ENCODE measurements around the gene MRPS7. TPM values are rescaled to one million over a fixed set of nuclear protein-coding genes. Genes with fewer than 3 reads are reported as not detected.

The MRPS7 gene
- total and polyA plus RNA-seq, 2 of the 8 experiments (the other 6 are each of a cell fraction or from before 2014, with no cell fraction given) = 63.4 to 79.4 TPM

DNA sequence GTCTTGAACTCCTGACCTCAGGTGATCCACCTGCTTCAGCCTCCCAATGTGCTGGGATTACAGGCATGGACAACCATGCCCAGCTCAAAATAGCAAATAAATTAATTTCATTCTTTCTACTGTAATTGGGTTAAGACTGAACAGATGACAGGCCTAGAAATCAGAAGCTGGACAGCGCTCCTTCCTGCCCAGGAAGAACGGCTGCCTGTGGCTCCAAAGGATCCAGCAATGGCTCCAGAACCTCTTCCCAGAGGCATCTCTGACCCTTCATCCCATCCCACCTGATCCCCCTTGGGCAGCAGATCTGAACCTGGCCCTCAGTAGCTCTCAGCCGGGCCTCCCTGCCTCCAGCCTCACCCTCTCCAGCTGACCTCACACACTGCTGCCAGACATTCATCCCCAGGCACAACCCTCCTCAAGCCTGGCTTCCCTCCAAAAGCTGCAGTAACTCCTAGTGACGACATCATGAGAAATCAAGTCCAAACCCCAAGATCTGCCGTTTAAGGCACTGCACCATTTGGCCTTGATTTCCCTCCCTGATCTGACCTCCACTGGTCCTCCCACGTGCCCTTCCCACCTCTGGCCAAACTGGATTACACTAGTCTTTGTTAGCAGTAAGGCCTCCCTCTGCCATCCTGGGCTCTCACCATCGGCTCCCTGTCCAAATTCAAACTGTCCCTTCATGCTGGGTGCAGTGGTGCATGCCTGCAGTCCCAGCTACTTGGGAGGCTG lies 12.5 kb downstream of the MRPS7 start:
- CTCF ChIA-PET (ENCODE audit: partially characterized antibody) = interaction anchor here (0.9 to 21.2 kb wide), 6 partner anchors 11 to 194 kb away, joined by 3 to 369 read pairs (median 14); partner anchors contain the start of genes GGA3 and MRPS7
- Histone ChIP-seq H3K9ac (replicated peaks in 1 of 4; ENCODE audit: extremely low read depth in 1 of 4, low read depth in 3 of 4, low read length in 3 of 4) (no peak overlapping the region; a peak in 1 of 7 replicates), H2BK15ac (ENCODE audit: low read length) (no peak overlapping the region), H3K23me2 (ENCODE audit: low read depth, low read length) (peaks cover 15% of the 10 kb centered on the region), H2AFZ (ENCODE audit: low read length) (no peak overlapping the region), H2BK5ac (ENCODE audit: low read depth, low read length) (no peak overlapping the region), H4K8ac (ENCODE audit: extremely low read depth, insufficient read depth, low read length) (no peak overlapping the region), H3K14ac (ENCODE audit: insufficient read length) (no peak overlapping the region), H3K4me1 (replicated peaks in 1 of 4; ENCODE audit: control insufficient read depth in 3 of 4, insufficient read depth in 4 of 4, low read length in 3 of 4) (peaks cover 0 to 5% (median 4%) of the 10 kb centered on the region in 4 experiments; a peak in 4 of 7 replicates), H3K4me2 (ENCODE audit: insufficient read depth in 1 of 2, low read depth in 2 of 2, low read length in 2 of 2) (no peak overlapping the region), H3K18ac (ENCODE audit: extremely low read depth, low read length) (no peak overlapping the region), H3K79me2 (ENCODE audit: control insufficient read depth in 1 of 2, insufficient read depth in 2 of 2, low read length in 2 of 2) (no peaks in the 10 kb centered on the region), H2BK20ac (ENCODE audit: low read length) (no peak overlapping the region), H3K27me3 (replicated peaks in 1 of 4; ENCODE audit: control insufficient read depth in 3 of 4, extremely low read depth in 1 of 4, insufficient read depth in 3 of 4, low read length in 3 of 4) (no peaks in the 10 kb centered on the region), H3K27ac (ENCODE audit: low read depth, low read length) (no peak overlapping the region), H3K9me3 (ENCODE audit: insufficient read depth in 2 of 2, low read depth in 1 of 2, low read length in 1 of 2) (no peaks in the 10 kb centered on the region), H3K36me3 (ENCODE audit: control insufficient read depth in 2 of 4, insufficient read depth in 4 of 4, low read length in 3 of 4) (peaks cover 0 to 4% (median 2%) of the 10 kb centered on the region in 4 experiments; a peak in 2 of 8 replicates), H3K23ac (ENCODE audit: insufficient read length) (no peak overlapping the region), H2AK5ac (ENCODE audit: low read depth, low read length) (no peak overlapping the region), H2BK120ac (replicated peaks; ENCODE audit: low read depth, low read length) (no peak overlapping the region), H3K4me3 (ENCODE audit: extremely low read depth in 1 of 4, insufficient read depth in 2 of 4, low read depth in 3 of 4, low read length in 4 of 4) (no peak overlapping the region), H2BK12ac (ENCODE audit: low read depth, low read length) (no peak overlapping the region), H4K20me1 (replicated peaks in 1 of 2; ENCODE audit: control insufficient read depth in 1 of 2, insufficient read depth in 2 of 2, low read length in 2 of 2) (peaks cover 0 to 2% of the 10 kb centered on the region in 2 experiments), H3K4ac (replicated peaks; ENCODE audit: insufficient read length, low read depth, low read length) (no peak overlapping the region), H3K79me1 (ENCODE audit: low read depth, low read length) (no peaks in the 10 kb centered on the region), H3K56ac (replicated peaks; ENCODE audit: insufficient read length, low read depth, low read length) (no peak overlapping the region), H4K91ac (replicated peaks; ENCODE audit: insufficient read length, low read length) (no peak overlapping the region), H4K5ac (ENCODE audit: insufficient read length, low read depth, low read length) (no peak overlapping the region)
- POLR2A ChIA-PET (ENCODE audit: partially characterized antibody) = interaction anchor here (1.0 to 1.5 kb wide), 3 partner anchors 11 to 51 kb away, joined by 4 to 8 read pairs (median 4); partner anchors contain the start of gene SLC25A19
- FAIRE-seq (no peak), DNase-seq (ENCODE audit: low read depth in 1 of 2, low spot score in 2 of 2) (no peak)
- WGBS, 2 experiments (ENCODE audit: extremely low coverage in 1 of 2, insufficient coverage in 1 of 2, insufficient read length in 1 of 2, insufficient replicate concordance in 2 of 2, low coverage in 1 of 2, low lambda C conversion rate in 2 of 2, missing lambda C conversion rate in 1 of 2) = 96% methylated on average over 7 of the region's 7 CpGs; no CpG with 5 or more reads in 1 of the 2 experiments
- TF ChIP-seq POLR2AphosphoS5 (IDR thresholded peaks at IDR 0.05; ENCODE audit: low read depth, low read length) (no peak), SP1 (IDR thresholded peaks at IDR 0.05; ENCODE audit: low read depth, low read length) (no peak), ATF3 (IDR thresholded peaks at IDR 0.05; ENCODE audit: insufficient read depth, low read depth, low read length) (no peak), CHD1 (IDR thresholded peaks at IDR 0.05; ENCODE audit: low read depth, low read length) (no peak), MAX (IDR thresholded peaks at IDR 0.05) (no peak), CREB1 (IDR thresholded peaks at IDR 0.05) (no peak), SUZ12 (IDR thresholded peaks at IDR 0.05; ENCODE audit: low read length) (no peak), EZH2 (IDR thresholded peaks at IDR 0.05; ENCODE audit: low read depth, low read length, severe bottlenecking) (no peak), YY1 (IDR thresholded peaks at IDR 0.05; ENCODE audit: low read depth, low read length) (no peak), RNF2 (IDR thresholded peaks at IDR 0.05; ENCODE audit: borderline replicate concordance, low read depth, low read length, missing control alignments, poor library complexity, severe bottlenecking) (no peak)
